Stomach smooth muscle (tissue), 2 donors: ENCODE results near the gene YWHAG.
"Not testable (repeated sequence)": the region's sequence is repeated elsewhere in the genome, so short reads cannot be mapped to it uniquely, and the experiment has no call there.

ENCODE experiments used
- H3K27ac ChIP-seq: one replicate; pipeline ENCODE4 v1.7.0; 2013; ENCODE audit warnings: mild to moderate bottlenecking, low read length, inconsistent platforms
- H3K27me3 ChIP-seq, 2 donors: one replicate each; pipeline ENCODE4 v1.7.0; 2013; ENCODE audit warnings: low read length in 2 of 2; ENCODE audit not compliant: insufficient read depth in 2 of 2, control insufficient read depth in 1 of 2
- H3K36me3 ChIP-seq, 2 donors: one replicate each; pipeline ENCODE4 v1.7.0; 2013; ENCODE audit warnings: low read length in 2 of 2; ENCODE audit not compliant: control insufficient read depth in 2 of 2, insufficient read depth in 2 of 2
- H3K4me1 ChIP-seq: one replicate; pipeline ENCODE4 v1.7.0; 2013; ENCODE audit warnings: low read length; ENCODE audit not compliant: control insufficient read depth, insufficient read depth
- H3K4me3 ChIP-seq, 2 donors: one replicate each; pipeline ENCODE4 v1.7.0; 2013; ENCODE audit warnings: low read length in 2 of 2
- H3K9ac ChIP-seq, 2 donors: one replicate each; pipeline ENCODE4 v1.7.0; 2013; ENCODE audit warnings: low read length in 2 of 2, mild to moderate bottlenecking in 1 of 2
- H3K9me3 ChIP-seq, 2 donors: one replicate each; pipeline ENCODE4 v1.7.0; 2013; ENCODE audit warnings: low read length in 2 of 2; ENCODE audit not compliant: control insufficient read depth in 2 of 2
- donor health status: healthy.
- donor health status: Pancreatic carcinoma.

The YWHAG gene

DNA sequence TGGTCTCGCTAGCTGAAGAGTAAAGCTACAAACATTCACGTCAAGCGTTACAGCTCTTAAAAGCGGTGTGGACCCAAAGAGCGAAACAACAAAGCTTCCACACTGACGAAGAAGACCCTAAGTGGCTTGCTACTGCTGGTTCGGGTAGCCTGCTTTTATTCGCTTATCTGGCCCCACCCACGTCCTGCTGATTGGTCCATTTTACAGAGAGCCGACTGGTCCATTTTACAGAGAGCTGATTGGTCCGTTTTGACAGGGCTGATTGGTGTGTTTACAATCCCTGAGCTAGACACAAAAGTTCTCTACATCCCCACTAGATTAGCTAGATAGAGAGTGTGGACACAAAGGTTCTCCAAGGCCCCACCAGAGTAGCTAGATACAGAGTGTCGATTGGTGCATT lies 49.9 kb downstream of the YWHAG start:
- H3K27ac ChIP-seq, H3K9me3 ChIP-seq, H3K36me3 ChIP-seq, H3K4me3 ChIP-seq, H3K27me3 ChIP-seq, H3K9ac ChIP-seq: not testable (repeated sequence)
- peaks cover 49% of the 10 kb centered on the region for H3K4me1 ChIP-seq

DNA sequence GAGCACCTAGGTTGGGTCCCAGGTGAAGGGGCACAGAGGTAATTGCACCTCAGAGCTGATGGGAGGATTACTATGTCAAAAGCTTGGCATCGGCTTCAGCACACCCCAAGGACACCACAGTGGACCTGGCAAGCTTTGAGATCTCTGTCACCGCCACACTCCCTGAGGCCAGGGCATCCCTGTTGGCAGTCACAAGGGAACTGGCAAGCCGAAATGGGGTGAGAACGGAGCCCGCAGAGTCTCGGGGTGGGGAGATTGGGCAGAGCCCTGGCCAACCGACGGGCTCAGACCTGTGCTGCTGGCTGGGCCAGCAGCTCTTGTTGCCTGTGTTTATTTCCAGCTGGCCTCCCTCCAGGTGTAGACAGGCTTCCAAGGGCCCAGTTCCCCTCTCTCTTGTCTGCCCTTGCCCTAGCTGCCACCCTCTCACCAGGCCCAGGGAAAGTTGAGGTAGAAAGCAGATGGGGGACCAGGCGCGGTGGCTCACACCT lies 53.9 kb downstream of the YWHAG start:
- Histone ChIP-seq H3K4me3 (peak overlapping the region; percentile 84 to 92), H3K9ac (peak overlapping the region; percentile 51 to 96), H3K36me3 (peaks cover 4 to 6% of the 10 kb centered on the region in 2 donors), H3K27me3 (no peaks in the 10 kb centered on the region), H3K4me1 (peaks cover 48% of the 10 kb centered on the region), H3K27ac (peak overlapping the region; percentile 62), H3K9me3 (no peaks in the 10 kb centered on the region)

DNA sequence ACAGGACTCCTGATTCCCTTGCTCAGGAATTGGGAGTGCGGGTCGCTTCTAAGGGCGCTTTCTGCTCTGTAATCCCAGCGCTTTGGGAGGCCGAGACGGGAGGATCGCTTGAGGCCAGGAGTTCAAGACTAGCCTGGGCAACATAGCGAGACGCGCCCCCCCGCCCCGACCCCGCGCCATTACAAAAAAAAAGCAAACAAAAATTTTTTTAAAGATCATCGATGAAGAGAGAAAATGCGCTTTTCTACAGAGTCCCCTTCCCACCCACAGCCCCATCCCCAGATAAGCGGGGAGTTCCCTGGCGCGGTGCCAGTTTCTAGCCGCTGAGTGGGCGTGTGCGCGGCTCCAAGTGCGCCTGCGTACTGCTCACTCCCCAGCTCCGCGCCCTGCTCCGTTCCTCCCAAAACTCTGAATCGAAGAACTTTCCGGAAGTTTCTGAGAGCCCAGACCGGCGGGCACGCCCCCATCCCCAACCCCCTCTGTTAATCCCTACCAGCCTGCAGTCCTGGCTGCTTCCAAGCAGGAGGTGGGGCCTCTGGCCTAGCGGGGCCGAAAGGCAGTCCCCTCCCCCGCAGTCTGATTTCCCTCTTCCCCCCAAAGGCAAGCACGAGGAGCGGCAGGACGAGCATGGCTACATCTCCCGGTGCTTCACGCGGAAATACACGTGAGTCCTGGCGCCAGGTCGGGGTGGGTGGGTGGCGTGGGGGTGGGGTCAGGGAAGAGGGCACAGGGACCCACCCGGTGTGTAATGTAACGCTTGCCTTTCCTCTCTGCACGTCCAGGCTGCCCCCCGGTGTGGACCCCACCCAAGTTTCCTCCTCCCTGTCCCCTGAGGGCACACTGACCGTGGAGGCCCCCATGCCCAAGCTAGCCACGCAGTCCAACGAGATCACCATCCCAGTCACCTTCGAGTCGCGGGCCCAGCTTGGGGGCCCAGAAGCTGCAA lies 55.3 kb downstream of the YWHAG start:
- H3K27ac ChIP-seq = peak overlapping the region; percentile 88
- peaks cover 52% of the 10 kb centered on the region for H3K4me1 ChIP-seq
- no peaks in the 10 kb centered on the region for H3K27me3 ChIP-seq
- H3K36me3 ChIP-seq = peaks cover 4 to 6% of the 10 kb centered on the region in 2 donors
- peak overlapping the region; percentile 81 to 96 for H3K9ac ChIP-seq
- H3K4me3 ChIP-seq = peak overlapping the region; percentile 84 to 92
- no peaks in the 10 kb centered on the region for H3K9me3 ChIP-seq

DNA sequence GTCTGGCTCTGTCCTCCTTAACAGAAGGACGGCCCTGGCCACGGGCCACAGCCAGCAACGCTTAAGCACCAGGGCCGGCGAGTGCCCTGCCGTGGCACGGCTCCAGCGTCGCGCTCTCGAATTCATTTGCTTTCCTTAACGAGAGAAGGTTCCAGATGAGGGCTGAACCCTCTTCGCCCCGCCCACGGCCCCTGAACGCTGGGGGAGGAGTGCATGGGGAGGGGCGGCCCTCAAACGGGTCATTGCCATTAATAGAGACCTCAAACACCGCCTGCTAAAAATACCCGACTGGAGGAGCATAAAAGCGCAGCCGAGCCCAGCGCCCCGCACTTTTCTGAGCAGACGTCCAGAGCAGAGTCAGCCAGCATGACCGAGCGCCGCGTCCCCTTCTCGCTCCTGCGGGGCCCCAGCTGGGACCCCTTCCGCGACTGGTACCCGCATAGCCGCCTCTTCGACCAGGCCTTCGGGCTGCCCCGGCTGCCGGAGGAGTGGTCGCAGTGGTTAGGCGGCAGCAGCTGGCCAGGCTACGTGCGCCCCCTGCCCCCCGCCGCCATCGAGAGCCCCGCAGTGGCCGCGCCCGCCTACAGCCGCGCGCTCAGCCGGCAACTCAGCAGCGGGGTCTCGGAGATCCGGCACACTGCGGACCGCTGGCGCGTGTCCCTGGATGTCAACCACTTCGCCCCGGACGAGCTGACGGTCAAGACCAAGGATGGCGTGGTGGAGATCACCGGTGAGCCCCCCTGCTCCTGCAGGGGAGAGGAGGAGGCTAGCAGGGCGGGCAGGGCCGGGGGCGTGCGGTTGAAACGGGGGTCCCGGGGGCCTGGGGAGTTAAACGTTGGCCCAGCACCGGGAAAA lies 56.2 kb downstream of the YWHAG start, which contains the start of gene HSPB1:
Gene HSPB1 (plus strand): TSS at position 327 of the 855 bp plus-strand sequence. CDS start 40 bp downstream, at position 367.
- H3K27me3 ChIP-seq = no peaks in the 10 kb centered on the region

DNA sequence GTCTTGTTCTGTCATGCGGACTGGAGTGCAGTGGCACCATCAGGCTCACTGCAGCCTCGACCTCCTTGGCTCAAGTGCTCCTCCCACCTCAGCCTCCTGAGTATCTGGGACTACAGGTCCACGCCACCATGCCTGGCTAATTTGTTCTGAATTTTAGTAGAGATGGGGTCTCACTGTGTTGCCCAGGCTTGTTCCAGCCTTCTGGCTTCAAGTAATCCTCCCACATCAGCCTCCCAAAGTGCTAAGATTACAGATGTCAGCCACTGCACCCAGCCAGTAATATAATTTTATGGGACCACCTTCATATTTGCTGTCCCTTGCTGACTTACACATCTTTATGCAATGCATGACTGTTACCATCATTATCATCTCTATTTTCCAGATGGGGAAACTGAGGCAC lies 57.8 kb downstream of the YWHAG start:
- H3K9me3 ChIP-seq = no peaks in the 10 kb centered on the region
- peaks cover 4 to 6% of the 10 kb centered on the region in 2 donors for H3K36me3 ChIP-seq
- H3K4me3 ChIP-seq = no peak overlapping the region
- H3K27ac ChIP-seq = no peak overlapping the region
- H3K27me3 ChIP-seq = no peaks in the 10 kb centered on the region
- H3K4me1 ChIP-seq = peaks cover 45% of the 10 kb centered on the region
- no peak overlapping the region for H3K9ac ChIP-seq

More for the DNA sequence above, 56.2 kb downstream of the YWHAG start, which contains the start of gene HSPB1:
- H3K9me3 ChIP-seq = no peaks in the 10 kb centered on the region
- H3K27ac ChIP-seq = peak within 1 kb of the TSS; percentile 88
- peaks cover 4 to 6% of the 10 kb centered on the region in 2 donors for H3K36me3 ChIP-seq
- H3K9ac ChIP-seq = peak within 1 kb of the TSS; percentile 81 to 96
- H3K4me1 ChIP-seq = peaks cover 53% of the 10 kb centered on the region
- peak within 1 kb of the TSS; percentile 84 to 92 for H3K4me3 ChIP-seq

DNA sequence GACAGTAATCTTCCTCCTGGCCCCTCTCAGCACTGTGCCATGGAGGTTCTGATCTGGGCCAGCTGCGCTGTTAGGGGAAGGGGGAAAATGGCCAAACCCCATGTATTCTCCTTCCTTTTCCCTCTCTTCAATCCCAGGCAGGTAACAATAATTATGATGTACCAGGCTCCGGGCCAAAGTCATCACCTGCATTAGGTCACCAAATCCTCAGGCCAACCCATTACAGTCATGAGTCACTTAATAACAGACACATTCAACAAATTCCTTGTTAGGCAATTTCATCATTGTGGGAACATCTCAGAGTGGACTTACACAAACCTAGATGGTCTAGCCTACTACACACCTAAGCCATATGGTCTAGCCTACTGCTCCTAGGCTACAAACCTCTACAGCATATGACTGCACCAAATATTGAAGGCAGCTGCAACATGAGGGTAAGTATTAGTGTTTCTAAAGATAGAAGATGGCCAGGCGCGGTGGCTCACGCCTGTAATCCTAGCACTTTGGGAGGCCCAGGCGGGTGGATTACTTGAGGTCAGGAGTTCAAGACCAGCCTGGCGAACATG lies 58.5 kb downstream of the YWHAG start:
- no peak overlapping the region for H3K27ac ChIP-seq

DNA sequence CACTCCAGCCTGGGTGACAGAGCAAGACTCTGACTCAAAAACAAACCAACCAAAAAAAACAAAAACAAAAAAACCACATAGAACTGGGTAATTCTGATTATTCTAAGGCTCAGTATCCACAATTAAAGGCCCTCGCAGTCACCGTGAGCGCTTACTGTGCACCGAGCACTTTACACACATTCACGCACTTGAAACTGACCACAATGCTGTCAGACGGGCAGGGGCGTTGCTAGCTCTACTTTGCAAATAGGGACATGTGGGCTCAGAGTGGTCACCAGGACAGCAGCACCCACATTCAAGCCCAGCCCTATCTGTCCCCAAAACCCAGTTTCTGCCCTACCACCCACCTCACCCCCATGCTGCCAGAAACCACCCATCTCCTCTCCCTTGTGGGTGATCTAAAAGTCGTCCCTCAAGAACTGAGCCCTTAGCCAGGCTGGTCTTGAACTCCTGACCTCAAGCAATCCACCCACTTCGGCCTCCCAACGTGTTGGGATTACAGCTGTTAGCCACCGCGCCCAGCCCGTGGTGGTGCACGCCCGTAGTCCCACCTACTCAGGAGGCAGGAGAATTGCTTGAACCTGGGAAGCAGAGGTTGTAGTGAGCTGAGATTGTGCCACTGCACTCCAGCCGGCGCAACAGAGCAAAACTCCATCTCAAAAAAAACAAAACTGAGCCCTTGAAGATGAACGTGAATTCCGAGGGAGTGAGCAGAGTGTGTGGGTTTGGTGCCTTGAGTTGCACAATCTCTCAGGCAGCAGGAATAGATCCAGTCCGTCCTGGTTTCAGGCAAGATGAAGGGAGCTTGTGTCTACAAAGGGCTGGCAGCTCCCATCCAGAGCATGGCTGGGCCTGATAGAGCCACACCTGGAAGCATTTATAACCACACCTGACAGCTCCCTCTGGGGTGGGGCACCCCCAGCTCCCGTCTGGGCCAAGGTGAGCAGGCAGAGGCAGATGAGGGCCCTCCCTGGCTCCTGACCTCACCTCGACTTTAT lies 61.7 kb downstream of the YWHAG start:
- Histone ChIP-seq H3K4me1 (peaks cover 52% of the 10 kb centered on the region), H3K9ac (no peak overlapping the region), H3K36me3 (no peaks in the 10 kb centered on the region), H3K27ac (peak overlapping the region; percentile 74), H3K4me3 (no peak overlapping the region), H3K27me3 (no peaks in the 10 kb centered on the region), H3K9me3 (no peaks in the 10 kb centered on the region)

More for the DNA sequence above, 58.5 kb downstream of the YWHAG start:
- Histone ChIP-seq H3K4me3 (no peak overlapping the region), H3K27me3 (no peaks in the 10 kb centered on the region), H3K9me3 (no peaks in the 10 kb centered on the region), H3K9ac (no peak overlapping the region), H3K36me3 (peaks cover 4 to 6% of the 10 kb centered on the region in 2 donors), H3K4me1 (peaks cover 42% of the 10 kb centered on the region)

DNA sequence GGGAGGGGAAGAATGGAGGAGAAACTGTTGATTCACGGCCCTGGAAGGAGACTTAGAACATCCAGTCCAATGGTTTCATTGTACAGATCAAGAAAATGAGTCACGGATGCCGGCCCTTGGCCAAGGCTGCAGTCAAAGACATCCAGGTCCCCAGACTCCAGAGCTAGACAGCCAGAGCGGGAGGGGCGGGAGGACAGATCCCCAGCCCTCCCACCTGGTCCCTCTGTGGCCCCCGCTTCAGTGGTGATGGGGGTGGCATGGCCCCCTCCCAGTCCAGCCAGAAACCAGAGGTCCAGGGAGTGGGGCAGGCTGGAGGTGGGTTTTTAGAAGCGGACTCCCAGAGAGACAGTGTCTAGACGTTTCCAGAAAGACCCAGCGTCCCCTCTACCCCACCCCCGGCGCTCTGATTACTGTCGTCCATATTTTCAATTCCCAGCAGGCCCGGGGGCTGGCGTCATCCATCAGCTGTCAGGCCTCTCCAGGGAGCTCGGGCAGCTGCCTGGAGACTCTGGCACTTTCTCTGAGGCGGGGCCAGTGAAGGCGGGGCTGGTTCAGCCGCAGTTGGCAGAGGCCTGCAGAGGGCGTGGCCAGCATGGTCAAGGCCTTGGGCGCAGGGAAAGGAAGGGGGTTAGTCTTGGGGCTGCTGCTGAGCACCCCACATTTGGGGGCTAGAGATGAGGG lies 64.3 kb downstream of the YWHAG start:
- Histone ChIP-seq H3K4me3 (peak overlapping the region; percentile 47 to 67), H3K9me3 (no peaks in the 10 kb centered on the region), H3K27ac (peak overlapping the region; percentile 98), H3K36me3 (no peaks in the 10 kb centered on the region), H3K4me1 (peaks cover 52% of the 10 kb centered on the region), H3K27me3 (no peaks in the 10 kb centered on the region), H3K9ac (peak overlapping the region; percentile 67 to 71)

DNA sequence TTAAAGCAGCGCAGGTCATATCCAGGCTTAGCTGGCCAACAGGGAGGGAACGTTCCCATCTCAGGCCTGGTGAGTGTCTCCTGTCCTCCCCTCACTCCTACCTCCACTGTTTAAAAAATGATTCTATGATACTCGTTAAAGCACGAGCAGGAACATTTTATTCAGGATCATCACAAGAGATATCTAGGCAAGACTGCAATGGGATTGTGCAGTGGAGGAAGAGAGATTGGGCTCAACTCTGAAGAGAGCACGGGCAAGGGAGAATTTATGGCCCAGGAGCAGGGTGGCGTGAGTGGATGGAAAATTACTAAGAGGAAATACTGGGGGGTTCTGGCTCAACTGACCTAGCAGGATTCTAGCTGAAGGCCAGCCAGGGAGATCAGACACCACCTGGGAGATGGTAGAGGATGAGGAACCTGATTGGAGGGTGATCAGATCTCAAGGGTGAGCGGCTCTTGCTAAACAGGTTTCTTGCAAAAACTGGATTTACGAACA lies 65.3 kb downstream of the YWHAG start:
- Histone ChIP-seq H3K4me3 (no peak overlapping the region), H3K36me3 (no peaks in the 10 kb centered on the region), H3K9me3 (no peaks in the 10 kb centered on the region), H3K4me1 (peaks cover 50% of the 10 kb centered on the region), H3K9ac (peak overlapping the region; percentile 43 to 51), H3K27ac (peak overlapping the region; percentile 98), H3K27me3 (no peaks in the 10 kb centered on the region)
